Measurements from ENCODE around the gene EVA1C. TPM values are rescaled to one million over a fixed set of nuclear protein-coding genes. Genes with fewer than 3 reads are reported as not detected.
"Not testable (repeated sequence)": the region's sequence is repeated elsewhere in the genome, so short reads cannot be mapped to it uniquely, and the experiment has no call there.

Gene EVA1C
- total RNA-seq, 1 experiment from 2014 or later: 16.1 TPM

DNA sequence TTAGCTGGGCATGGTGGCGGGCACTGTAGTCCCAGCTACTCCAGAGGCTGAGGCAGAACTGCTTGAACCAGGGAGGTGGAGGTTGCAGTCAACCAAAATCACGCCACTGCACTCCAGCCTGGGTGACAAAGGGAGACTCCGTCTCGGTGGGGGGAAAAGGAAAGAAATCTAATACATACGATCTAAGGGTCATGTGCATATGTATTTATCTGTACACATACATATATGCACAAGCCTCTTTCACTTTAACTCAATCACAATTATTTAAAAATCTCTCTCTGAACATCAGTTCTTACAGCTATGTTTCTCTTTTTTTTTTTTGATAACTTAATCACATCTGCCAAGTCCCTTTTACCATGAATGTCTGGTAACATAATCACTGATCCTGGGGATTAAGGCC is 34.7 kb downstream of the EVA1C start:
- ATAC-seq: no peak
- H3K36me3 ChIP-seq (ENCODE audit: low read depth, low read length): 0 out of 2 replicates have a peak, but pooled peaks cover 2% of the 10 kb centered on the region

GRCh38 chr21:32448803-32449594 is 36.5 kb downstream of the EVA1C start:
- Histone ChIP-seq H2AFZ (ENCODE audit: low read length) (no peak overlapping the region), H3K36me3 (ENCODE audit: low read depth, low read length) (0 out of 2 replicates have a peak, but pooled peaks cover 2% of the 10 kb centered on the region), H3K4me1 (ENCODE audit: insufficient read depth, low read length) (no peaks in the 10 kb centered on the region), H4K20me1 (ENCODE audit: low read length) (no peaks in the 10 kb centered on the region), H3K4me3 (ENCODE audit: low read length) (no peak overlapping the region), H3K27me3 (ENCODE audit: low read length) (no peaks in the 10 kb centered on the region), H3K4me2 (ENCODE audit: low read length) (no peak overlapping the region), H3K9ac (ENCODE audit: low read length) (no peak overlapping the region), H3F3A (ENCODE audit: low read length, unreplicated experiment) (no peaks in the 10 kb centered on the region), H3K79me2 (ENCODE audit: low read length) (no peaks in the 10 kb centered on the region), H3K27ac (ENCODE audit: low read length) (no peak overlapping the region), H3K9me3 (ENCODE audit: low read length) (no peaks in the 10 kb centered on the region), H3K9me2 (replicated peaks; ENCODE audit: low read length) (no peaks in the 10 kb centered on the region)
- no peak for DNase-seq
- ATAC-seq: no peak
- POLR2A ChIA-PET (ENCODE audit: unreplicated experiment): interaction anchor here (0.6 kb wide), 1 partner anchor 22 kb away, joined by 4 read pairs; no protein-coding TSS in a partner anchor
- TF ChIP-seq EZH2 (IDR thresholded peaks at IDR 0.05; ENCODE audit: low read length, unreplicated experiment): no peak
- TF ChIP-seq, protein P1, sequence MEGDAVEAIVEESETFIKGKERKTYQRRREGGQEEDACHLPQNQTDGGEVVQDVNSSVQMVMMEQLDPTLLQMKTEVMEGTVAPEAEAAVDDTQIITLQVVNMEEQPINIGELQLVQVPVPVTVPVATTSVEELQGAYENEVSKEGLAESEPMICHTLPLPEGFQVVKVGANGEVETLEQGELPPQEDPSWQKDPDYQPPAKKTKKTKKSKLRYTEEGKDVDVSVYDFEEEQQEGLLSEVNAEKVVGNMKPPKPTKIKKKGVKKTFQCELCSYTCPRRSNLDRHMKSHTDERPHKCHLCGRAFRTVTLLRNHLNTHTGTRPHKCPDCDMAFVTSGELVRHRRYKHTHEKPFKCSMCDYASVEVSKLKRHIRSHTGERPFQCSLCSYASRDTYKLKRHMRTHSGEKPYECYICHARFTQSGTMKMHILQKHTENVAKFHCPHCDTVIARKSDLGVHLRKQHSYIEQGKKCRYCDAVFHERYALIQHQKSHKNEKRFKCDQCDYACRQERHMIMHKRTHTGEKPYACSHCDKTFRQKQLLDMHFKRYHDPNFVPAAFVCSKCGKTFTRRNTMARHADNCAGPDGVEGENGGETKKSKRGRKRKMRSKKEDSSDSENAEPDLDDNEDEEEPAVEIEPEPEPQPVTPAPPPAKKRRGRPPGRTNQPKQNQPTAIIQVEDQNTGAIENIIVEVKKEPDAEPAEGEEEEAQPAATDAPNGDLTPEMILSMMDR (conservative IDR thresholded peaks at IDR 0.05; ENCODE audit: low read depth, low read length): no peak
- TF ChIP-seq EZH2phosphoT487 (IDR thresholded peaks at IDR 0.05; ENCODE audit: borderline replicate concordance, low read length): no peak
- intact Hi-C loops (cut with micrococcal nuclease): no loop called here
- CTCF ChIA-PET: no interaction called here
- no TSS peak for BruUV-seq (replicated peaks)

More for the DNA sequence above, 34.7 kb downstream of the EVA1C start:
- no peaks in the 10 kb centered on the region for H3K9me2 ChIP-seq (replicated peaks; ENCODE audit: low read length)
- no peak overlapping the region for H3K27ac ChIP-seq (ENCODE audit: low read length)
- TF ChIP-seq, protein P1 (conservative IDR thresholded peaks at IDR 0.05; ENCODE audit: low read depth, low read length): no peak
- no peak for TF ChIP-seq EZH2 (IDR thresholded peaks at IDR 0.05; ENCODE audit: low read length, unreplicated experiment)
- no peak for TF ChIP-seq EZH2phosphoT487 (IDR thresholded peaks at IDR 0.05; ENCODE audit: borderline replicate concordance, low read length)
- H3K79me2 ChIP-seq (ENCODE audit: low read length): no peaks in the 10 kb centered on the region
- H3K4me3 ChIP-seq (ENCODE audit: low read length): no peak overlapping the region
- intact Hi-C loops (cut with micrococcal nuclease): no loop called here
- CTCF ChIA-PET: no interaction called here
- no TSS peak for BruUV-seq (replicated peaks)
- no peak overlapping the region for H3K4me2 ChIP-seq (ENCODE audit: low read length)
- H3K9me3 ChIP-seq (ENCODE audit: low read length): no peaks in the 10 kb centered on the region
- POLR2A ChIA-PET (ENCODE audit: unreplicated experiment): no interaction called here
- H3K9ac ChIP-seq (ENCODE audit: low read length): no peak overlapping the region
- no peak for DNase-seq
- H4K20me1 ChIP-seq (ENCODE audit: low read length): no peaks in the 10 kb centered on the region
- H2AFZ ChIP-seq (ENCODE audit: low read length): no peak overlapping the region
- H3K4me1 ChIP-seq (ENCODE audit: insufficient read depth, low read length): no peaks in the 10 kb centered on the region; the same call in 1 of the 2 replicates
- H3K27me3 ChIP-seq (ENCODE audit: low read length): no peaks in the 10 kb centered on the region
- H3F3A ChIP-seq (ENCODE audit: low read length, unreplicated experiment): no peaks in the 10 kb centered on the region

DNA sequence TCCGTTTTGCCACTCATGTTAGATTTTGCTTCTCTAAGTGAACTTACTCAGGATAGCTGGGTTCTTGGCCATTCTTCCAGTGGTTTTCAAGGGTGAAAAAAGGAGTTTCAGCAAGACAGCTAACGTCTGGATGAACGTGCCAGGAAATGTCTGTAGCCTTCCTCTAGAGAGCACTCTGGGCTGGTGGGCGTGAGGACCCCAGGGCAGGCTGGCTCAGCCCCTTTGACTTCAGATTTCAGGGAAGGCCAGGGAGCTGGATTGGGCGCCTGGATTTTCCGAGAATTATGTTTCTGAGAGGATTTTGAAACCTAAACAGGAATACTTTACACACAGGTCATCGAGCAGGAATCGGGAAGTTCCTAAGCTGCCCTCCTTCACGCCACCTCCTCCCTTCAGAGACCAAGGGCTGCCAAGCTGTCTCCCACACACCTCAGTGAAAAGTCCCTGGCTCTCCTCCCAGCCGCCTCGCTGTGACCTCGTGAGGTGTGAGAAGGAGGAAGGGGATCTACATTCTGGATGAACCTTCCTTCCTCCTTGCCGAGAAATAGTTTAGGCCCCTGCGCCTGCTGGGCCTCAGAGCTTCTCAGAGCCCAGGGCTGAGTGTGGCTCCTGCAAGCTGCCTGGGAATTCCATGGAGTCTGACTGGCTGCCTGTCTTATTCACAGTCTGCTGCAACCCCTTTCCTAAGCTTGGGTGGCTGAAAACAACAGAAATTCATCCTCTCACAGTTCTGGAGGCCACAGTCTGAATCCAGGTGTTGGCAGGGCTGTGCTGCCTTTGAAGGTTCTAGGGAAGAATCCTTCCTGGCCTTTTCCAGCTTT is 38.6 kb downstream of the EVA1C start:
- H3K27ac ChIP-seq (ENCODE audit: low read length); H3K4me2 ChIP-seq (ENCODE audit: low read length); POLR2A ChIA-PET (ENCODE audit: unreplicated experiment); H3F3A ChIP-seq (ENCODE audit: low read length, unreplicated experiment); H3K9ac ChIP-seq (ENCODE audit: low read length); H3K4me3 ChIP-seq (ENCODE audit: low read length); H3K36me3 ChIP-seq (ENCODE audit: low read depth, low read length); H3K79me2 ChIP-seq (ENCODE audit: low read length); H3K9me3 ChIP-seq (ENCODE audit: low read length); H2AFZ ChIP-seq (ENCODE audit: low read length); H3K4me1 ChIP-seq (ENCODE audit: insufficient read depth, low read length); CTCF ChIA-PET; H4K20me1 ChIP-seq (ENCODE audit: low read length); BruUV-seq (replicated peaks); ATAC-seq; H3K9me2 ChIP-seq (replicated peaks; ENCODE audit: low read length); DNase-seq; intact Hi-C loops (cut with micrococcal nuclease); H3K27me3 ChIP-seq (ENCODE audit: low read length): not testable (repeated sequence)

GRCh38 chr21:32452191-32452590 is 39.7 kb downstream of the EVA1C start:
- peaks cover 12% of the 10 kb centered on the region for H3K4me1 ChIP-seq (ENCODE audit: insufficient read depth, low read length)
- POLR2A ChIA-PET (ENCODE audit: unreplicated experiment); H3K9ac ChIP-seq (ENCODE audit: low read length); CTCF ChIA-PET; H3K4me3 ChIP-seq (ENCODE audit: low read length); DNase-seq; ATAC-seq; H3F3A ChIP-seq (ENCODE audit: low read length, unreplicated experiment); H3K27ac ChIP-seq (ENCODE audit: low read length); H3K27me3 ChIP-seq (ENCODE audit: low read length); H3K79me2 ChIP-seq (ENCODE audit: low read length); intact Hi-C loops (cut with micrococcal nuclease); H3K9me3 ChIP-seq (ENCODE audit: low read length); H4K20me1 ChIP-seq (ENCODE audit: low read length); BruUV-seq (replicated peaks); H3K9me2 ChIP-seq (replicated peaks; ENCODE audit: low read length); H3K4me2 ChIP-seq (ENCODE audit: low read length); H2AFZ ChIP-seq (ENCODE audit: low read length); H3K36me3 ChIP-seq (ENCODE audit: low read depth, low read length): not testable (repeated sequence)
